Loucy (cell line): ENCODE data around the gene THEMIS2.

Experiments used
- CTCF ChIP-seq: fragments of 200-600 bp; sonication (generic); conservative IDR thresholded peaks from 2 replicates; pipeline ENCODE4 v1.5.1; 2014; ENCODE audit warnings: mild to moderate bottlenecking, antibody characterized with exemption, low read length
- EZH2phosphoT487 ChIP-seq: fragments of 200-600 bp; IDR thresholded peaks from 2 replicates; pipeline ENCODE4 v1.6.1; 2018; ENCODE audit warnings: antibody characterized with exemption, mild to moderate bottlenecking, moderate library complexity, borderline replicate concordance

GRCh38 chr1:27872802-27873551 lies 633 bp downstream of the THEMIS2 start:
- no peak for TF ChIP-seq CTCF
- TF ChIP-seq EZH2phosphoT487: no peak
